AG10803 (cell line): ENCODE measurements around the gene SIRT3.
"Not testable (repeated sequence)": the region's sequence is repeated elsewhere in the genome, so short reads cannot be mapped to it uniquely, and the experiment has no call there.

Source experiments
- DNase-seq: peaks from one replicate; pipeline ENCODE4 v3.0.0; 2010; ENCODE audit warnings: low read depth
- H3K4me3 ChIP-seq: 2 replicates; pipeline ENCODE4 v1.5.1; 2011; ENCODE audit warnings: mild to moderate bottlenecking, low read length, control low read depth
- CTCF ChIP-seq: conservative IDR thresholded peaks from 2 replicates; pipeline ENCODE4 v1.5.1; 2011; ENCODE audit warnings: mild to moderate bottlenecking, low read length, control low read depth, inconsistent platforms

The SIRT3 gene

GRCh38 chr11:200224-201003 lies 35.7 kb downstream of the SIRT3 start:
- no peak for TF ChIP-seq CTCF
- no peak overlapping the region for H3K4me3 ChIP-seq
- DNase-seq, result no peak

DNA sequence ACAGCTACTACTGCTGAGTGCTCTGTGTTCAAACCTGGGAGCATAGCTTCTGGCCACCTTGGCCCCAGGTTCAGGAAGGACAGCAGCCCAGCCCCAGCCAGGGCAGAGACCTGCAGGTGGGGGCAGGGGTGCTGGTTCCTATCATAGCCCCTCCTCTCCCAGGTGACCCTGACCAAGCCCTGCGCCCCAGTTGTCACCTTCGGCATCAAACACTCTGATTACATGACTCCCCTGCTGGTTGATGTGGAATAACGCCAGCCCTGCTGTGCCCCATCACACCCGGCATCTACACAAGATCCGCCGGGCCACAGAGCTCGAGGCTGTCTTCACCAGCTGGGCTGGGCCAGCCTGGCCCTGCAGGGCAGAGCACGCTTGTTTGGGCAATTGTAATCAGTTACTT lies 36.4 kb downstream of the SIRT3 start:
- no peak overlapping the region for H3K4me3 ChIP-seq
- no peak for TF ChIP-seq CTCF
- no peak for DNase-seq

- no peak for DNase-seq
- TF ChIP-seq CTCF, result no peak
Measured at GRCh38 chr11:199004-199581, 37.0 kb downstream of the SIRT3 start.

DNA sequence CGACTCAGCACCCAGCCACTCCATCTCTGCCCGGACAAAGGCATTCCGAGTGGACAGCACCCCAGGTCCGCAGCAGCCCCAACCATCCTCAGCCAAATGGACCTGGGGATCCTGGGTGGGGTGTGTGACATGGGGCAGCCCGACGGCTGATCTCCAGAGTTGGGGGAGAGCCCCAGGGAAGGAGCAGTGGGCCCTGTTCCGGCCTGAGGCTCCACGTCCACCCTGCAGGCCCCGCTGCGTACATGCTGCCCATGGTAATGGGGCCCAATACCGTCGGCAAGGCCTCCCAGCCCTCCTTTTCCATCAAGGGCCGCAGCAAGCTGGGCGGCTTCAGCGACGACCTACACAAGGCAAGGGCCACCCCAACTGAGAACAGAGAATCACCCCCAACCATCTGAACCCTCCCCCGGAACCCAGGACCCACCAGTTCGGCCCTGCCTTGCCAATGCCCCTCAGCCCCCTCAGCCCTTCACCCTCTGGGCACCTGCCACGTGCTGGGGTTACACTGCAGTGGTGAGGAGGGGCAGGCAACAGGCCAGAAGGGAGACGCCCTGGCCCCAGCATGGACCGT lies 37.8 kb downstream of the SIRT3 start:
- DNase-seq, result no peak
- no peak for TF ChIP-seq CTCF
- H3K4me3 ChIP-seq, result no peak overlapping the region

More at GRCh38 chr11:199004-199581, 37.0 kb downstream of the SIRT3 start:
- H3K4me3 ChIP-seq, result no peak overlapping the region

DNA sequence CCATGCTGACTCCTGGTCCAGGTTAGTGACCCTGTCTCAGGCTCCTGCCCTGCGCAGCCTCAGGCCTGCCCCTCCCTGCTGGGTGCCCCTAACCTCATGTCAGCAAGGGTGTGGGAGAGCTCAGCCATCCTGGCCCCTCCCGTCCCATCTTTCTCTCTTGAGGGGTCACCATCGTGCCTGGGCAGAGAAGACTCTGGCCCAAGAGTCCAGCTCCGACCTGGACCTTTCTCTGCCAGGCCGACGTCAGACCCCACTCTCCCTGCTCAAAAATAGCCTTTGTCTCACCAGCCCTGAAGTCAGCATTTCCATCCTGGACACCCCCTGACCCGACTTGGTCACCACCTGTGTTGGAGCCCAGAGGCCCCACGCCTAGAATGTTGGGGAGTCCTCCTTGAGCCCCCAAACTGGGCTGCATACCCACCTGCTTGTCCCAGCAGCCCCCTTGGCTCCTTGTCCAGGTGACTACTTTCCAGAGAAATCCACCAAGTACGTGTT lies 38.4 kb downstream of the SIRT3 start:
- TF ChIP-seq CTCF, result no peak
- no peak overlapping the region for H3K4me3 ChIP-seq
- DNase-seq, result no peak

- no peak overlapping the region for H3K4me3 ChIP-seq
- TF ChIP-seq CTCF, result no peak
- DNase-seq, result no peak
Measured at GRCh38 chr11:196786-197731, 39.1 kb downstream of the SIRT3 start.

GRCh38 chr11:193481-193880 lies 42.7 kb downstream of the SIRT3 start:
- not testable (repeated sequence) for DNase-seq, H3K4me3 ChIP-seq

DNA sequence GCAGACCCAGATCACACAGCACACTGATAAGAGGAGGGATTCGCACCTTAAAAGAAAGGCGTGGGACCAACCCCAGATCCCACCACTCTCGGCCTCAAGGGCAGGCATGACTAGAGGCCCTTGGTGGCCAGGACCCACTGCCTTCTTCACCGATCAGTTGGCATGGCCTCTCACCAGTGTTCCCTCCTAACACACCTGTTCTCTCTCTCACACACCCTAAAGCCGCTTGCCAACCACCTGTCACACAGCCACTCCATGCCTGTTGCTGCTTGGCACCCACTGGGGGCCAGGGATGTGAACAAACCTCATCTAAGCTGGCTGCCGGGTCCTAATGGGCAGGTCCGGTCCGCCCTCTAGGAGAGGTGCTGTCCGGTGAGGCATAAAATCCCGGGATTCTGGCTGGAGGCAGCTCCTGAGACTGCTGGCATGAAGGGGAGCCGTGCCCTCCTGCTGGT lies 43.4 kb downstream of the SIRT3 start, which contains the start of gene SCGB1C1:
Gene SCGB1C1, plus strand, starts transcription at position 405 of the 455 bp plus-strand sequence. Its CDS starts 22 bp downstream, at position 427.
- not testable (repeated sequence) for DNase-seq, H3K4me3 ChIP-seq
